ENCODE data around the gene PPP1CA.

DNA sequence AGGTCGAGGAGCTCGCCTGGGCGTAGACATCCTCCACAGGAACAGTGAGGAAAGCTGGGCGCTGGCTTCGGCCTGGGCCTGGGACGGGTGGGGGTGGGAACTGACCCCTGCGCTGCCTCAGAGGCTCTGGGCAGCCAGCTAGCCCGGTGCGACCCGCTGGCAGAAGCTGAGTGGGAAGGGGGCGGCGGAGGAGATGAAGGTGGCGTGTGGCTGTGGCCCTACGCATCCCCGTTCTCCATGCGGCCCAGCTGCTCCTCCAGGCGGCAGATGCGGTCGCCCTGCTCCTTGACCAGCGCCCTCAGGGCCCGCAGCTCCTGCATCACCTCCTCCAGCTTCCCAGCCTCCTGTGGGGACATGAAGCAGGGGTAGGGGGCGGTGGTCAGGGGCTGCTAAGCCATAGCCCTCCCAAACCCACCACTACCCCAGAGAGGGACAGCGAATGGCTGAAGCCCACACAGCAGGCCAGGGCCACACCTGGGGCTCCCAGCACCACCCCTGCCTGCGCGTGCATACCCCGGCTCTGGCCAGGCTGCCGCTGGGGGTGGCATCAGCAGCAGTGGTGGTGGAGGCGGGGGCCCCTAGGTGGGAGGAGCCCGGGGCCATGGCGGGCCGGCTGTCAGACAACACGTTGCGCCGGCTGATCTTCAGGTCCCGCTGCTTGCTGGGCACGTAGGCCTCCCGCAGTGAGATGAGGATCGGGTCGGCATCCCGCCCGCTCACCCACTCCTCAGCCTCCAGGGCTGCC, 36.7 kb upstream of the PPP1CA start:
- no peak for TF ChIP-seq CBX8 (IDR thresholded peaks at IDR 0.05)
- TF ChIP-seq KDM1A (IDR thresholded peaks at IDR 0.05; ENCODE audit: low read depth): no peak
- TF ChIP-seq CTCF (IDR thresholded peaks at IDR 0.05): no peak
- TF ChIP-seq, protein P1, sequence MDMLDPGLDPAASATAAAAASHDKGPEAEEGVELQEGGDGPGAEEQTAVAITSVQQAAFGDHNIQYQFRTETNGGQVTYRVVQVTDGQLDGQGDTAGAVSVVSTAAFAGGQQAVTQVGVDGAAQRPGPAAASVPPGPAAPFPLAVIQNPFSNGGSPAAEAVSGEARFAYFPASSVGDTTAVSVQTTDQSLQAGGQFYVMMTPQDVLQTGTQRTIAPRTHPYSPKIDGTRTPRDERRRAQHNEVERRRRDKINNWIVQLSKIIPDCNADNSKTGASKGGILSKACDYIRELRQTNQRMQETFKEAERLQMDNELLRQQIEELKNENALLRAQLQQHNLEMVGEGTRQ (IDR thresholded peaks at IDR 0.05): no peak
- TF ChIP-seq MAX (IDR thresholded peaks at IDR 0.05): no peak
- no peak for TF ChIP-seq SMC3 (IDR thresholded peaks at IDR 0.05)
